NCI-H187 treated with DMSO at 0.1 percent for 48 hours (cell line): ENCODE measurements around the gene ZDHHC9.

Experiments
- DNase-seq: peaks from one replicate; lab custom pipeline; 2025; lab: John Stamatoyannopoulos, UW

The ZDHHC9 gene

GRCh38 chrX:129762448-129762847 lies 81.2 kb downstream of the ZDHHC9 start:
- no peak for DNase-seq

GRCh38 chrX:129761596-129761995 lies 82.1 kb downstream of the ZDHHC9 start:
- DNase-seq, result no peak

- DNase-seq, result no peak
Observed at GRCh38 chrX:129760981-129761380, 82.7 kb downstream of the ZDHHC9 start.

- no peak for DNase-seq
Observed at GRCh38 chrX:129760155-129760554, 83.5 kb downstream of the ZDHHC9 start.

- DNase-seq, result no peak
Observed at GRCh38 chrX:129759576-129760061, 84.1 kb downstream of the ZDHHC9 start.

GRCh38 chrX:129755779-129756650 lies 87.7 kb downstream of the ZDHHC9 start:
- no peak for DNase-seq

- no peak for DNase-seq
Observed at GRCh38 chrX:129754056-129755024, 89.3 kb downstream of the ZDHHC9 start.
